HG02642 (cell line): Measurements from ENCODE around the gene MPND.

Experiments used
- ATAC-seq: cut with Tn5 transposase; IDR thresholded peaks from one replicate; pipeline ENCODE4 v1.9.1; 2021; ENCODE audit warnings: mild to moderate bottlenecking; ENCODE audit not compliant: unreplicated experiment, poor library complexity

The MPND gene

DNA sequence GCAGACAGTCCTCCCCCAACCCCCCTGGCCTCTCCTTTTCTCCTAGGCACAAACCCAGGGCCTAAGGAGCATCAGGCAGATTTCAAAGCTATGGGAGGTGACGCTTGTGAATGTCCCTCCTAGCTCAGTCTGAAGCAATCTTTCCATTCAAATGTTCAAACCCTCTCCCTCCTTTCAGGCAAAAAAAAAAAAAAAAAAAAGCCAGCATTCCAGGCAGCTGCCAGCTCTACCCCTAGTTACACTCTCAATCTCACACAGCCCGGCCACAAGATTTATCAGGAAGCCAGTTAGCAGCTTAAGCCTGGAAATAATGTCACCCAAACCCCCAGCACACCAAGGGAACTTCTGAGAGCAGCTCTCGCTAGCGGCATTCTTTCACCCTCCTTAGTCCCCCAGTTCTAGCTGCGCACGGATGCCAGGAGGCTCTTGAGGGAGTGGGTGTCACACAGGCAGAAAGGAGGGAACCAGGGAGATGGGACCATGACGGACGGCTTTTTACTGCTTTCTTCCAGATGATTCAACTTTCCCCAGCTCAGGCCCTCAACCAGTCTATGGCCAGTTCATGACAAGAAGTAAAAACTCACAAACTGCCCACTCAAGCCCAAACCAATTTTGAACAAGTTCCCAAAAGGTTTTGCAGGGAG lies 50.7 kb downstream of the MPND start:
- no peak for ATAC-seq

DNA sequence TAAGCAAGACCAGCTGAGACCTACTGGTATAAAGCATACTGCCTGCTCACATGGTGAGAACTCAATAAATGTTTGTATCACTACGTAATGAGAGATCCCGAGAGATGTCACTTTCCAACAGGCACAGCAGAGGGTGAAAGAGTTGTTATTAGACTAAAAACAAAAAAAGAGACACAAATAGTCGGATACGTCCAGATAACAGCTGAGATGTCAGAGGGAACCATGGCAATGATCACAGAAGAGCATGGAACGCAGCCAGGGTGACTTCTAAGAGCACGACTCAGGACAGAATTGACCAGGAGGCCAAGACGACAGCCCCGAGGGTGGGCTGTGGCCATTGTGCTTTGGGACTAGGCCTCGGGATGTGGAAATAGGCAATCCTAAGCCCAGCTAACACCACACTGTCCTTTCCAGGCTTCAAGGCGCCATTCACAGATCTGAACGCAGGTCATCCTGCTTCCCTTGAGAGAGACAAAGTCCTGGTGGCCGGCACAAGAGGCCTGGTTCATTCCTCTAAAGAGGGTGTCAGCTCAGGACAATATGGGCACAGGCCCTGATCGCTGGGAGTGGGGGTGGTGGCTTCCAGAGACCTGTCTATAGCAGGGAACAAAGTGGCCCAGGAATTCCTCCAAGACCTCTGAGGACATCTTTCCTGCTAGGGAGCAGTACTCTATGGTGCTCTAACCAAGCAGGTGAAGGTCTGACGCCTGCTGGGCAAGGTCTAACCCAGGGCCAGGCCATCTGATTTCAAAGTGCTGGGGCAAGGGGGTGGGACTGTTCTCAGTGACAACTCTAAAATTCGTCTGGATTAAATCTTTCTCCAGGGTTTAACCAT lies 53.8 kb downstream of the MPND start:
- no peak for ATAC-seq

GRCh38 chr19:4399812-4400134 lies 56.4 kb downstream of the MPND start:
- peak; percentile 12 for ATAC-seq

GRCh38 chr19:4400135-4400936 lies 57.0 kb downstream of the MPND start, which contains the start of gene SH3GL1:
TSS of gene SH3GL1 (minus strand) at chr19:4400547. CDS start at chr19:4400368, 179 bp downstream.
- ATAC-seq = peak; percentile 64

GRCh38 chr19:4401769-4402170 lies 58.4 kb downstream of the MPND start:
- ATAC-seq = no peak

GRCh38 chr19:4402171-4403004 lies 59.0 kb downstream of the MPND start, which contains the start of gene CHAF1A:
TSS of gene CHAF1A (plus strand) at chr19:4402640. CDS start at chr19:4402763, 123 bp downstream.
- peak; percentile 76 for ATAC-seq

DNA sequence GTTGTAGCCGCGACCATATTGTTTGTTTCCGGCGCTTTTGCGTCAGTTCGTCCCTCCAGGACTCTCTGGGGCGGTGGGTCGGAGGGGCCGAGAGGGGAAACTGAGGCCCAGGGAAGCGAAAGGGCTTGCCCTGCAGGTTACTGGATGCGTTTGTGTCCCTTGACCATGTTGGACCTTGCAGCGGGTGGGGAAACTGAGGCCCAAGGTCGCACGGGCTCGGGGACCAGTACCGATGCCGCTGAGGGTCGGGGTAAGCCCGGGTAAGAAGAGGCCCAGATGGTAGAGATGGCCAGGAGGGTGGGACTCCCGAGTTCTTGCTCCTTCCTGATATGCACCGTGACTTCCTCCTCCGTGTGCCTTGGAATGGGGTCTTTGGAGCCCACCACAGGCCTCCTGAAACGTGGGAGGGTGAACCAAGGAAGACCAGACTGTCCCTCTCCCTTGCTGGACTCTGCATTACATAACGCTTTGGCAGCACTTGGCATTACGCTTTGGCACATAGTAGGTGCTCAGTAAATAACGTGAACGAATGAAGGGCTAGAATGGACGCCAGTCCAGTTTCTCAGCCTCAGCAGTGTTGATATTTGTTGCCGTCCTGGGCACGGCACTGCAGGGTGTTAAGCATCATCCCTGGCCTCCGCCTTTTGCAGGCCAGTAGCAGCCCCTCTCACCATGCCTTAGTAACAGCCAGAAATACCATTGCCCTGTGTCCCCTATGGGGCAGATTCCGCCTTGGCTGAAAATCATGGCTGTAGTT lies 59.8 kb downstream of the MPND start:
- no peak for ATAC-seq

DNA sequence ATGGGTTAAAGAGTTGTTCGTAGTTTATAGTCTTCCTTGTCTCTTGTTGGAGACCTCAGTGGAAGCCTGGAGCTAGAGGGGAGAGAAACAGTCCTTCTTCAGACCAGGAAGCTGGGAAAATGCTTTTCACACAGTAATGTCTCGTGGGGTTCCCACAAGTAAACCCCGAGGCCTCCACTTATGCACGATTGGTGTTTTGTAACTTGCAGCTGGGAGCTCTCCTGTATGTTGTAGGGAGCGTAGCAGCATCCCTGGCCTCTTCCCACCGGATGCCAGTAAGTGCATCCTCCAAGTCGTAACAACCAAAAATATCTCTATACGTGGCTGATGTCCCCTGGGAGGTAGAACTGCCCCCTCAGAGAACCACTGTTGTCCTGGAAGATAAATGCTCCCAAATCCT lies 62.6 kb downstream of the MPND start:
- no peak for ATAC-seq

- no peak for ATAC-seq
These were observed 63.3 kb downstream of the MPND start for GRCh38 chr19:4406626-4407025.

GRCh38 chr19:4409123-4409933 lies 66.0 kb downstream of the MPND start:
- no peak for ATAC-seq
